ENCODE data around the gene PCGF3. TPM values are rescaled to one million over a fixed set of nuclear protein-coding genes. Genes with fewer than 3 reads are reported as not detected.
A peak's percentile ranks its signal among the peaks of the same experiment; 100 is the strongest.
"Not testable (repeated sequence)": the region's sequence is repeated elsewhere in the genome, so short reads cannot be mapped to it uniquely, and the experiment has no call there.

Gene PCGF3
- total and polyA plus RNA-seq, 2 donors from 2014 or later = 21.7 to 59.6 TPM

DNA sequence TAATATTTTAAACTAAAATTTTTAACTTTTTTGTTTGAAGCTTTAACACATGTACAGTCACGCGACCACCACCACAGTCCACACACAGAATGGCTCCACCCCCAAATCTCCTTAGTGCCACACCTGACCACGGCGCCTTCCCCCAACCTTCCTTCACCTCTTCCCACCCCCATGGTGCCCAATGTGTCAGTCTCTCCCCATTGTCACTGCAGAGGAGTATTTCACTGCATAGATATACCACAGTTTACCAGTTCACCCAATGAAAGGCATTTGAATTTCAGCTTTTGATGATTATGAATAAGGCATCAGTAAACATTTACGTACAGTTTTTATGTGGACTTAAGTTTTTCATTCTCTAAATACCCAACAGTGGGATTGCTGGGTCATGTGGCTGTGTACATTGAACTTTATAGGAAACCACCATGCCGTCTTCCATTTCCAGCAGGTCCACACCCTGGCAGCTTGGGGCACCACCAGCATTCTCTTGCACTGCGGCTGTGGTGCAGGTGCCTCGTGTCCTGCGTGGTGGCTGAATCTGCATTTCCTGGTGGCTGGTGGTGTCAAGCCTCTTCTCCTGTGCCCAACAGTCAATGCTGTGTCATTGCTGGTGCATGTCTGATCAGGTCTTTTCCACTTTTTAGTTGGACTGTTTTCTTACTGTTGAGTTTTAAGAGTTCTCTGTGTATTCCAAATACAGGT, 71.3 kb downstream of the PCGF3 start:
- Histone ChIP-seq H3K4me3 (ENCODE audit: low read length in 3 of 3) (no peak overlapping the region), H3K27ac (ENCODE audit: low read depth in 2 of 2, low read length in 2 of 2) (no peak overlapping the region), H3K36me3 (ENCODE audit: control insufficient read depth in 2 of 3, insufficient read depth in 3 of 3, low read length in 3 of 3) (peaks cover 3 to 31% (median 7%) of the 10 kb centered on the region in 3 donors), H3K27me3 (ENCODE audit: control insufficient read depth, insufficient read depth, low read length) (no peaks in the 10 kb centered on the region), H3K9ac (ENCODE audit: low read length in 3 of 3) (no peak overlapping the region), H3K4me1 (ENCODE audit: control insufficient read depth in 2 of 3, insufficient read depth in 2 of 3, low read depth in 1 of 3, low read length in 3 of 3) (peaks cover 0 to 36% (median 5%) of the 10 kb centered on the region in 3 donors), H3K9me3 (ENCODE audit: control insufficient read depth in 2 of 3, insufficient read depth in 1 of 3, low read length in 3 of 3) (no peaks in the 10 kb centered on the region)
- FAIRE-seq = no peak
- intact Hi-C loops (cut with DNase I) = no loop called here
- peak in 1 of 5 donors; percentile 29 for DNase-seq
- TF ChIP-seq, protein P1, sequence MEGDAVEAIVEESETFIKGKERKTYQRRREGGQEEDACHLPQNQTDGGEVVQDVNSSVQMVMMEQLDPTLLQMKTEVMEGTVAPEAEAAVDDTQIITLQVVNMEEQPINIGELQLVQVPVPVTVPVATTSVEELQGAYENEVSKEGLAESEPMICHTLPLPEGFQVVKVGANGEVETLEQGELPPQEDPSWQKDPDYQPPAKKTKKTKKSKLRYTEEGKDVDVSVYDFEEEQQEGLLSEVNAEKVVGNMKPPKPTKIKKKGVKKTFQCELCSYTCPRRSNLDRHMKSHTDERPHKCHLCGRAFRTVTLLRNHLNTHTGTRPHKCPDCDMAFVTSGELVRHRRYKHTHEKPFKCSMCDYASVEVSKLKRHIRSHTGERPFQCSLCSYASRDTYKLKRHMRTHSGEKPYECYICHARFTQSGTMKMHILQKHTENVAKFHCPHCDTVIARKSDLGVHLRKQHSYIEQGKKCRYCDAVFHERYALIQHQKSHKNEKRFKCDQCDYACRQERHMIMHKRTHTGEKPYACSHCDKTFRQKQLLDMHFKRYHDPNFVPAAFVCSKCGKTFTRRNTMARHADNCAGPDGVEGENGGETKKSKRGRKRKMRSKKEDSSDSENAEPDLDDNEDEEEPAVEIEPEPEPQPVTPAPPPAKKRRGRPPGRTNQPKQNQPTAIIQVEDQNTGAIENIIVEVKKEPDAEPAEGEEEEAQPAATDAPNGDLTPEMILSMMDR (IDR thresholded peaks at IDR 0.05; ENCODE audit: borderline replicate concordance, extremely low read depth, insufficient read depth) = no peak

DNA sequence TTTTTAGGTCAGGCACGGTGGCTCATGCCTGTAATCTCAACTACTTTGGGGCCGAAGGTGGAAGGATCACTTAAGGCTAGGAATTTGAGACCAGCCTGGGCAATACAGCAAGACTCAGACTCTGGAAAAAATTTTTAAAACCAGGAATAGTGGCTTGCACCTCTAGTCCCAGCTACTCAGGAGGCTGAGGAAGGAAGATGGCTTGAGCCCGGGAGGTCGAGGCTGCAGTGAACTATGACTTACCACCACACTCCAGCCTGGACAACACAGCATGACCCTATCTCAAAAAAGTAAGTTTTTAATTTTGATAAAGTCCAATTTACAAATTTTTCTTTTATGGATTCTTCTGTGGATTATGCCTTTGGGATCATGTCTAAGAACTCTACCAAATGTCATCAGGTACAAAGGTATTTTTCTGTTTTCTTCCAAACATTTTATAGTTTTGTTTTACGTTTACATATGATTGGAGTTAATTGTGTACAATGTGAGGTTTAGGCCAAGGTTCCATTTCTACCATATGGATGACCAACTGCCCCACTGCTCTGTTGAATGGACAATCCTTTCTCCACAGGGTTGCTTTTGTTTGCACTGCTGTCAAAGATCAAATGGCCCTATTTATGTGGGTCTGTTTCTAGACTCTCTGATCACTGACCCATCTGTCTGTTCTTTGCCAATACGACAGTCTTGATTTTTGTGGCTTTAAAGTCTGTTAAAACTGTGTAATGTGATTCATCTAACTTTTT, 72.1 kb downstream of the PCGF3 start:
- no peak overlapping the region for H3K9ac ChIP-seq (ENCODE audit: low read length in 3 of 3)
- no peak for FAIRE-seq
- TF ChIP-seq, protein P1 (IDR thresholded peaks at IDR 0.05; ENCODE audit: borderline replicate concordance, extremely low read depth, insufficient read depth) = no peak
- no peaks in the 10 kb centered on the region for H3K9me3 ChIP-seq (ENCODE audit: control insufficient read depth in 2 of 3, insufficient read depth in 1 of 3, low read length in 3 of 3)
- no peaks in the 10 kb centered on the region for H3K27me3 ChIP-seq (ENCODE audit: control insufficient read depth, insufficient read depth, low read length)
- peaks cover 0 to 40% (median 5%) of the 10 kb centered on the region in 3 donors for H3K4me1 ChIP-seq (ENCODE audit: control insufficient read depth in 2 of 3, insufficient read depth in 2 of 3, low read depth in 1 of 3, low read length in 3 of 3)
- peaks cover 3 to 30% (median 7%) of the 10 kb centered on the region in 3 donors for H3K36me3 ChIP-seq (ENCODE audit: control insufficient read depth in 2 of 3, insufficient read depth in 3 of 3, low read length in 3 of 3)
- DNase-seq = peak in 1 of 5 donors; percentile 1
- H3K4me3 ChIP-seq (ENCODE audit: low read length in 3 of 3) = no peak overlapping the region
- H3K27ac ChIP-seq (ENCODE audit: low read depth in 2 of 2, low read length in 2 of 2) = no peak overlapping the region
- intact Hi-C loops (cut with DNase I) = no loop called here

DNA sequence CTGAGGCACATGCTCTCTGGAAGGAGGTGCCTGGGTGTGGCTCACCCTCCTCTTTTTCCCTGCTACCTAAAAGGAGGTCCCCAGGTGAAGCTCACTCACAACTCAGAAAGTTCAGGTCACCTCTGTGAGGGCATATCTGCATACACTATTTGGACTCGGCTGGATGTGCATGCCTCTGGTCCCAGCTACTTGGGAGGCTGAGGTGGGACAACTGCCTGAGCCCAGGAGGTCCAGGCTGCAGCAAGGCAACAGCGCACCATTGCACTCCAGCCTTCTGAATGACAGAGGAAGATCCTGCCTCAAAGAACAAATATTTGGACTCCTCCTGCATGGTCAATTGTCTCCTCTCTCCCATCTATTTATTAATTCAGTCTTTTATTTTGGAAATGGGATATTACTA, 73.9 kb downstream of the PCGF3 start:
- Histone ChIP-seq H3K4me3 (ENCODE audit: low read length in 3 of 3) (no peak overlapping the region), H3K36me3 (ENCODE audit: control insufficient read depth in 2 of 3, insufficient read depth in 3 of 3, low read length in 3 of 3) (peaks cover 2 to 27% (median 5%) of the 10 kb centered on the region in 3 donors), H3K9ac (ENCODE audit: low read length in 3 of 3) (no peak overlapping the region), H3K27me3 (ENCODE audit: control insufficient read depth, insufficient read depth, low read length) (no peaks in the 10 kb centered on the region), H3K4me1 (ENCODE audit: control insufficient read depth in 2 of 3, insufficient read depth in 2 of 3, low read depth in 1 of 3, low read length in 3 of 3) (peaks cover 0 to 29% (median 5%) of the 10 kb centered on the region in 3 donors), H3K9me3 (ENCODE audit: control insufficient read depth in 2 of 3, insufficient read depth in 1 of 3, low read length in 3 of 3) (no peaks in the 10 kb centered on the region), H3K27ac (ENCODE audit: low read depth in 2 of 2, low read length in 2 of 2) (no peak overlapping the region)
- TF ChIP-seq, protein P1 (IDR thresholded peaks at IDR 0.05; ENCODE audit: borderline replicate concordance, extremely low read depth, insufficient read depth) = no peak
- intact Hi-C loops (cut with DNase I) = no loop called here
- FAIRE-seq = no peak
- DNase-seq = peak in 1 of 5 donors; percentile 20

DNA sequence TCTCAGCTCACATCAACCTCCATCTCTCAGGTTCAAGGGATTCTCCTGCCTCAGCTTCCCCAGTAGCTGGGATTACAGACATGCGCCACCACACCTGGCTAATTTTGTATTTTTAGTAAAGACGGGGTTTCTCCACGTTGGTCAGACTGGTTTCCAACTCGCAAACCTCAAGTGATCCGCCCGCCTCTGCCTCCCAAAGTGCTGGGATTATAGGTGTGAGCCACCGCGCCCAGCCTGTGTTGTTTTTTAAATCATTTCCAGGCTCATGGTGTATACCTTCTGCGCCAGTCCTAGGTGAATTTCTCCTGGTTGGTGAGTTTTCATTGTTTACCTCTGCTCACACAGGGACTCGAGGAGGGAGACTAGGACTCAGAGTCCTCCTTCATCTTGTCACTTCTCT, 74.6 kb downstream of the PCGF3 start:
- Histone ChIP-seq H3K4me1 (ENCODE audit: control insufficient read depth in 2 of 3, insufficient read depth in 2 of 3, low read depth in 1 of 3, low read length in 3 of 3) (peaks cover 0 to 25% (median 5%) of the 10 kb centered on the region in 3 donors), H3K9ac (ENCODE audit: low read length in 3 of 3) (peak overlapping the region; percentile 1 to 89 (median 52)), H3K4me3 (ENCODE audit: low read length in 3 of 3) (peak overlapping the region; percentile 70 to 90 (median 83)), H3K36me3 (ENCODE audit: control insufficient read depth in 2 of 3, insufficient read depth in 3 of 3, low read length in 3 of 3) (peaks cover 0 to 23% (median 4%) of the 10 kb centered on the region in 3 donors)
- intact Hi-C loops (cut with DNase I); FAIRE-seq; H3K27ac ChIP-seq (ENCODE audit: low read depth in 2 of 2, low read length in 2 of 2); H3K9me3 ChIP-seq (ENCODE audit: control insufficient read depth in 2 of 3, insufficient read depth in 1 of 3, low read length in 3 of 3); H3K27me3 ChIP-seq (ENCODE audit: control insufficient read depth, insufficient read depth, low read length): not testable (repeated sequence)
- DNase-seq = peak in 1 of 5 donors; percentile 26

Data from kidney (tissue), 14 donors.